ENCODE results near the gene SORBS1. TPM values are rescaled to one million over a fixed set of nuclear protein-coding genes. Genes with fewer than 3 reads are reported as not detected.

SORBS1 gene
- total and polyA plus RNA-seq, 2 donors (not counting 1 experiment from before 2014, with no cell fraction given), result 0.21 to 1.5 TPM

GRCh38 chr10:95437669-95438068 lies 123.5 kb downstream of the SORBS1 start:
- no peaks in the 10 kb centered on the region for H4K20me1 ChIP-seq (ENCODE audit: control insufficient read depth, insufficient read depth, low read length, poor library complexity, severe bottlenecking)
- H2AFZ ChIP-seq (ENCODE audit: insufficient read depth, low read depth, low read length, poor library complexity, severe bottlenecking), result no peak overlapping the region
- Mint-ChIP-seq H3K27me3 (no peaks in the 10 kb centered on the region), H3K4me1 (no peaks in the 10 kb centered on the region), H3K9me3 (ENCODE audit: insufficient read depth) (no peaks in the 10 kb centered on the region), H3K4me3 (no peak overlapping the region), H3K27ac (no peak overlapping the region)
- H3K4me2 ChIP-seq (replicated peaks; ENCODE audit: low read depth, low read length, poor library complexity, severe bottlenecking), result no peak overlapping the region
- WGBS (ENCODE audit: insufficient coverage), result 84% methylated on average over 7 of the region's 7 CpGs
- CTCF ChIA-PET, result interaction anchor here (1.2 to 1.4 kb wide), 2 partner anchors 9 to 166 kb away, joined by 4 read pairs; no protein-coding TSS in a partner anchor
- no peaks in the 10 kb centered on the region for H3K36me3 ChIP-seq (replicated peaks in 1 of 2; ENCODE audit: control extremely low read depth in 1 of 2, control insufficient read depth in 1 of 2, extremely low read depth in 1 of 2, insufficient read depth in 2 of 2, low read length in 1 of 2)
- no peaks in the 10 kb centered on the region for H3K27me3 ChIP-seq (replicated peaks in 1 of 4; ENCODE audit: control extremely low read depth in 1 of 4, control insufficient read depth in 3 of 4, insufficient read depth in 4 of 4, low read length in 3 of 4)
- TF ChIP-seq, protein P1, sequence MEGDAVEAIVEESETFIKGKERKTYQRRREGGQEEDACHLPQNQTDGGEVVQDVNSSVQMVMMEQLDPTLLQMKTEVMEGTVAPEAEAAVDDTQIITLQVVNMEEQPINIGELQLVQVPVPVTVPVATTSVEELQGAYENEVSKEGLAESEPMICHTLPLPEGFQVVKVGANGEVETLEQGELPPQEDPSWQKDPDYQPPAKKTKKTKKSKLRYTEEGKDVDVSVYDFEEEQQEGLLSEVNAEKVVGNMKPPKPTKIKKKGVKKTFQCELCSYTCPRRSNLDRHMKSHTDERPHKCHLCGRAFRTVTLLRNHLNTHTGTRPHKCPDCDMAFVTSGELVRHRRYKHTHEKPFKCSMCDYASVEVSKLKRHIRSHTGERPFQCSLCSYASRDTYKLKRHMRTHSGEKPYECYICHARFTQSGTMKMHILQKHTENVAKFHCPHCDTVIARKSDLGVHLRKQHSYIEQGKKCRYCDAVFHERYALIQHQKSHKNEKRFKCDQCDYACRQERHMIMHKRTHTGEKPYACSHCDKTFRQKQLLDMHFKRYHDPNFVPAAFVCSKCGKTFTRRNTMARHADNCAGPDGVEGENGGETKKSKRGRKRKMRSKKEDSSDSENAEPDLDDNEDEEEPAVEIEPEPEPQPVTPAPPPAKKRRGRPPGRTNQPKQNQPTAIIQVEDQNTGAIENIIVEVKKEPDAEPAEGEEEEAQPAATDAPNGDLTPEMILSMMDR (IDR thresholded peaks at IDR 0.05), result no peak
- TF ChIP-seq EZH2 (IDR thresholded peaks at IDR 0.05; ENCODE audit: borderline replicate concordance, insufficient read depth, low read depth, low read length, poor library complexity, severe bottlenecking), result no peak
- intact Hi-C loops (cut with micrococcal nuclease), result no loop called here
- POLR2A ChIA-PET, result no interaction called here
- H3K4me3 ChIP-seq (ENCODE audit: control extremely low read depth in 1 of 5, extremely low read depth in 1 of 5, insufficient read depth in 1 of 5, low read depth in 2 of 5, low read length in 4 of 5), result no peak overlapping the region
- no peak for DNase-seq
- H3K9ac ChIP-seq (ENCODE audit: low read length), result no peak overlapping the region
- H3K4me1 ChIP-seq (ENCODE audit: control insufficient read depth in 2 of 2, insufficient read depth in 2 of 2, low read length in 2 of 2), result no peaks in the 10 kb centered on the region
- H3K27ac ChIP-seq (ENCODE audit: low read length in 2 of 2), result no peak overlapping the region
- H3K9me3 ChIP-seq (ENCODE audit: control extremely low read depth in 1 of 3, control insufficient read depth in 2 of 3, insufficient read depth in 1 of 3, low read length in 2 of 3), result no peaks in the 10 kb centered on the region
- ATAC-seq (ENCODE audit: low read depth), result no peak
- no peaks in the 10 kb centered on the region for H3K79me2 ChIP-seq (ENCODE audit: control insufficient read depth, insufficient read depth, low read length)

DNA sequence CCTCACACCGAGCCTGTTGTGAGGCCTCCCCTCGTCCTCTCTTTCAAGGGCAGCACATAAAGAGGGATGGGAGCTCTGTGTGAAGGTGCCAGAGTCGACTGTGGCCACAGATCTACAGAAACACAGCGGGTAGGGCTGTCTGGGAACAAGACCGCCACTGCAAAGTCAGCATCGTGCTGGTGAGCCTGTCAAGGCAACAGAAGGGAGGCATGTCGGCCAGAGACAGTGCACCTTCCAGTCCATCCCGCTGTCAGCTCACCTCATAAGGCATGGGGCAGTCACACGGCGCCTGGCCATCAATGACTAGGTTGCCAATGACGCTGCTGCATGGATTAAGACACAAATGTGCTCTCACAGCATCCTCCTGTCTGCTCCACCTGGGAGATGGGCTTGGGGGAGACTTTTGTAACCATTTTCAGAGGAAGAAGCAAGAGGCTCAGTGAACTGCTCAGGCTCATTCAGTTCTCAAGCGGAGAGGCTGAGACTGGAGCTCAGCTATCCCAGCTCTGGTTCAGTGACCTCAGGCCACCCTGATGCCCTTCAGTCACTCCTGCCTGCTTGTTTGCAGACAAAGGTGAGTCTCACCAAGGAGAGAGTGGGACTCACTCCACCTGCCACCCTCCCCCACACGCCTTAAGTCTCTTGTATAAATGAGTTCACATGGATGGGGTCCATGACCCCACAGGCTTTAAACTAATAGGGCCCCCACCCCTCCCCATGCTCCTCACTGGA lies 125.5 kb downstream of the SORBS1 start:
- Histone ChIP-seq H3K4me1 (ENCODE audit: control insufficient read depth in 2 of 2, insufficient read depth in 2 of 2, low read length in 2 of 2) (no peaks in the 10 kb centered on the region), H3K27ac (ENCODE audit: low read length in 2 of 2) (no peak overlapping the region), H3K4me2 (replicated peaks; ENCODE audit: low read depth, low read length, poor library complexity, severe bottlenecking) (no peak overlapping the region), H2AFZ (ENCODE audit: insufficient read depth, low read depth, low read length, poor library complexity, severe bottlenecking) (no peak overlapping the region), H3K9me3 (ENCODE audit: control extremely low read depth in 1 of 3, control insufficient read depth in 2 of 3, insufficient read depth in 1 of 3, low read length in 2 of 3) (no peaks in the 10 kb centered on the region), H3K4me3 (ENCODE audit: control extremely low read depth in 1 of 5, extremely low read depth in 1 of 5, insufficient read depth in 1 of 5, low read depth in 2 of 5, low read length in 4 of 5) (no peak overlapping the region), H3K27me3 (replicated peaks in 1 of 4; ENCODE audit: control extremely low read depth in 1 of 4, control insufficient read depth in 3 of 4, insufficient read depth in 4 of 4, low read length in 3 of 4) (no peaks in the 10 kb centered on the region), H4K20me1 (ENCODE audit: control insufficient read depth, insufficient read depth, low read length, poor library complexity, severe bottlenecking) (no peaks in the 10 kb centered on the region), H3K9ac (ENCODE audit: low read length) (no peak overlapping the region), H3K36me3 (replicated peaks in 1 of 2; ENCODE audit: control extremely low read depth in 1 of 2, control insufficient read depth in 1 of 2, extremely low read depth in 1 of 2, insufficient read depth in 2 of 2, low read length in 1 of 2) (no peaks in the 10 kb centered on the region), H3K79me2 (ENCODE audit: control insufficient read depth, insufficient read depth, low read length) (no peaks in the 10 kb centered on the region)
- Mint-ChIP-seq H3K27ac (no peak overlapping the region), H3K27me3 (peaks cover 10% of the 10 kb centered on the region), H3K4me1 (no peaks in the 10 kb centered on the region), H3K4me3 (no peak overlapping the region), H3K9me3 (ENCODE audit: insufficient read depth) (no peaks in the 10 kb centered on the region)
- TF ChIP-seq EZH2 (IDR thresholded peaks at IDR 0.05; ENCODE audit: borderline replicate concordance, insufficient read depth, low read depth, low read length, poor library complexity, severe bottlenecking), result no peak
- TF ChIP-seq, protein P1 (IDR thresholded peaks at IDR 0.05), result no peak
- ChIA-PET POLR2A (no interaction called here), CTCF (interaction anchor here (0.7 to 2.1 kb wide), 2 partner anchors 9 to 10 kb away, joined by 4 to 5 read pairs; no protein-coding TSS in a partner anchor)
- 93% methylated on average over 12 of the region's 13 CpGs for WGBS (ENCODE audit: insufficient coverage)
- intact Hi-C loops (cut with micrococcal nuclease), result no loop called here
- DNase-seq (no peak), ATAC-seq (ENCODE audit: low read depth) (no peak)
